HG03139 (cell line): ENCODE data around the gene RAI1.

Source experiments
- ATAC-seq: cut with Tn5 transposase; IDR thresholded peaks from one replicate; pipeline ENCODE4 v1.9.1; 2021; ENCODE audit not compliant: unreplicated experiment

The RAI1 gene

DNA sequence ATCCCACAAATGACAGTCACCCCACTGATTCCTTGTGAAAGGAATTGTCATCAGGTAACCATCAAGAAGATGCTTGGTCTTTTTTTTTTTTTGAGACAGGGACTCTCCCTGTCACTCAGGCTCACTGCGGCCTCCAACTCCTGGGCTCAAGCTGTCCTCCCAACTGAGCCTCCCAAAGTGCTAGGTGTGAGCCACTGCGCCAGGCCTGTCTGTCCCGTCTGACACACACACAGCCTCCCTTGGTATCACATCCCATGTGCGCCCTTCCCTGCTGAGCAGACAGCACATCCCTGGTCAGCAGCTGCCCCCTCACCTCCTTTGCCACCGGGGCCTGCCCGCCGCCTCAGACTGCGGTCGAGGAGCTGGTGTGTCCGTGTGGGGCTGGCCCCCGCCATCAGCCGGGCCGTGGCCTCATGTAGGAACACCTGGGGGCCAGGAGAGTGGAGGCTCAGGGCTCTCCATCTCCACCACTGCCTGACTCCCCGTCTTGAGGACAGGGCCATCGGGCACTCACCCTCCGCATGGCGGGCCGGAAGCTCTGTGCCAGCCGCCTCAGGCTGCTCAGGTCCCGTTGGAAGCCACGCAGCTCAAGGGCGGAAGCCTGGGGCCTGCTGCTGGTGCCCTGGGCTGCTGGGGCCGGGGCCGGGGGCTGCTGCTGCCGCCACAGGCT is 131.9 kb downstream of the RAI1 start:
- ATAC-seq, result no peak

DNA sequence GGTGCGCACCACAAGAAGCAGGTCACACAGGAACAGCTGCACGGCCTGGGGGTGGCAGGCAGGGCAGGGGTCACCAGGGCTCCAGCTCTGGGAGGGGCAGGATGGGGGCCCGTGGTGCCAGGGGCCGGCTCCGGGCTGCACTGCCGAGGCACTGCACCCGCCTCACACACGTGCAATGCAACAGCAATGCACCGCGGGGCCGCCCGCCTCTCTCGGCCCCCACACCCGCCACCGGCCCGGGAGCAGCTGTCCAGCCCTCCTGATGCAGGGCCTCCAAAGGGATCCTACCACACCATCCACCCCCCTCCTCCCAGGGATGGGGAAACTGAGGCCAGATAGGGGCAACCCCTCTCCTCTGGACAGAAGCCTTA is 132.5 kb downstream of the RAI1 start:
- no peak for ATAC-seq

DNA sequence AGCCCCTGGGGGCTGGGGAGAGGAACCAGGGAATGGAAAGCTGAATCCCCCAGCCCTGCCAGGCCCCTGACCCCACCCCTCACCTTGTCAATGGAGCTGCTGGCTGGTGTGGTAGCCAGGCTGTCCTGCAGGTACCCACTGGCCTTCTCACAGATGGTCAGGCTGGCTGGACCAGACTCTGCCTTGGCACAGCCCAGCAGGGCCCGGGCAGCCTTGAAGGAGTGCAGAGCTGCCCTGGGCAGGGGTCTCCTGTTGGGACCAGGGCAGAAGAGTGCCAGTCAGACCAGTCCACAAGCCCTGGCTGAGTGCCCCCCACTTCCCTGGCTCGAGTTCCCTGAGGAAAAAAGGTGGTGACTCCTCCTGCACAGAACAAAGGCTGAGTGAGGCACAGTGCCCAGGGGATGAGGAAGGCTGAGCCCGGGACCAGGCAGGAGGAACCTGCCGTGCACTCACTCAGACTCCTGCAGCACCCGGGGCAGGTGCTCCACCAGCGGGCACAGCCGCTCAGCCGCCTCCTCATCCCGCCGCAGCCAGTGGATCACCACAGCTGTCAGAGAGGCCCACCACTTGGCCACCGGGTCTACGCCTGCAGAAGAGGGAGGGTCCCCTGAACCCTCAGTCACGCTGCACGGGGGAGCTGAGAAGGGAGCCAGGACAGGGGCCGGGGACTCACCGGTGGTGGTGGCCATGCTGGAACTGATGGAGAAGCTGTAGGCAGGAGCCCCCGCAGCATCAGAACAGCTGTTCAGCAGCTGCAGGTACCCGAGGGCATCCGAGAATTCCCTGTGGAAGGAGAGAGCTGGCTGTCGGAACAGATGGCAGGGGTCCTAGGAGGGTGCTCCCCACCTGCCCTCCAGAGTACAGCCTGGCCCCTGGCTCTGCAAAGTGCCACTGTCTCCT is 133.2 kb downstream of the RAI1 start:
- no peak for ATAC-seq

DNA sequence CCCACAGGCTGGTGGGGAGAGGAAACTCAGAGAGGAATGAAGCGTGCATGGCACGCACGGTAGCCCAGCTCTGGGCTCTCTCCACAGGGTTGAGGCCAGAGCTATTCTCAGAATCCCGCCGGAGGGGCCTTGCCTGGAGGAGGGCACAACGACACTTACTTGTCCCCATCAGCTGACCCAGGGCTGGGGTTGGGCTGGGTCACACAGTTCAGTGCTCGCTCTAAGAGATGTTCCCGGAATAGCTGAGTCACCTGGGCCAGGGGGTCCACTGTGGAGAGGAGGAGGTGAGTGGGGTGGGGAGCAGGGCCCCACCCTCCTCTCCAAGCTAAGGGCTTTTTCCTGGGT is 133.8 kb downstream of the RAI1 start:
- no peak for ATAC-seq

DNA sequence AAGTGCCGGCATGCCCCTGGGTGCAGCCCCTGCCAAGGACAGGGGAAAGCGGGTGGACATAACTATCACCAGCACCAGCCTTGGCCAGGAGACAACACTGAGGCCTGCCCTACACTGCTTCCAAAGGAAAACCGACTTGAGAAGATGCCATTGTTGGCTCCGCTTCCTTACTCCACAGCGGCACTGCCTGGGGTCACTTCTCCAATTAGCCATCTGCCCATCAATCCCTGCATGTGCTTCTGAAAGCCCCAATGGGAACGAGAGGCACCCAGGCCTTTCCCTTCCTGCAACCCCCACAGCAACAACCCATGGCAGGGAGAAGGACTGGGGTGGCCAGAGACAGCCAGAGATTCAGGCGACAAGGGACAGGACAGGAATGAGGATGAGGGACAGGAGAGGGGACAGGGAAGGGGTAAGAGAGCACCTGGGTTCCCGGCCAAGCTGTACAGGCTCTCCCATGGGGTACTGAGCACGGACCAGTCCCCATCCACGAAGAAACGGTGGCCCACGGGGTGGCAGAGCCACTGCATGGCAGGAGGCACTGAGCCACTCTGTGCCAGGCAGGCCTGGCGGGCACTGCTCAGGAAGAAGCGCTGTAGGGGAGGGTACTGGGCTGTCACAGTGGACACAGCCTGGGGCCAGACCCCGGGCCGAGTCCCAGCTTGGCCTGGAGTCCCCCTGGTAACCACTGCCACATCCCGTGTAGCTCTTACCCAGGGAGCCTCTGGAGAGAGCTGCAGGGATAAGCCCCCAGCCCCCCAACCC is 134.4 kb downstream of the RAI1 start:
- no peak for ATAC-seq

DNA sequence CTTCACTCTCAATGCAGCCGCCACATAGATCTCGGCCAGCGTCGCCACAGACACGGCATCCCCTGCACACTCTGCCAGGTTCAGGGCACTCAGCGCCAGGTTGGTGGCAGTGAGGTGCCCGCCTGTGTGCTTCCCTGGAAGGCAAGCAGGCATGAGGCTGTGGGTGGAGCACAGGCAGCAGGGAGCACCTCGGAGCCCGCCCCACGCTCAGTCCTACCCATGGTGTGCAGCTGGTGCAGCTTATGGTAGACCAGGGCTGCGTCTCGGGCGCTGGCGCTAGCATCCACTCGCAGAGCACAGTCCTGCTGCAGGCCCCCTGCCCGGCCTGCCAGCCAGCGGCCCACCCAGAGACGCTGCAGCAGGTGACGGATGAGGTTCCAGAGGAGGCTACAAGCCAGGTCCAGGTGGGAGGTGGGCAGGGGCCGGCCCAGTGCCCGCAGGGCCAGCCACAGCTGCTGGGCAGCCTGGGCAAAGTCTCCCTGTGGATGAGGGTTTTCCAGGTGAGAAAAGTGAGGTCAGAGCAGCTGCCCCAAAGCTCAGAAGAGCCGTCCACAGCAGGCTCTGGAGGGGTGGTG is 135.1 kb downstream of the RAI1 start:
- no peak for ATAC-seq

DNA sequence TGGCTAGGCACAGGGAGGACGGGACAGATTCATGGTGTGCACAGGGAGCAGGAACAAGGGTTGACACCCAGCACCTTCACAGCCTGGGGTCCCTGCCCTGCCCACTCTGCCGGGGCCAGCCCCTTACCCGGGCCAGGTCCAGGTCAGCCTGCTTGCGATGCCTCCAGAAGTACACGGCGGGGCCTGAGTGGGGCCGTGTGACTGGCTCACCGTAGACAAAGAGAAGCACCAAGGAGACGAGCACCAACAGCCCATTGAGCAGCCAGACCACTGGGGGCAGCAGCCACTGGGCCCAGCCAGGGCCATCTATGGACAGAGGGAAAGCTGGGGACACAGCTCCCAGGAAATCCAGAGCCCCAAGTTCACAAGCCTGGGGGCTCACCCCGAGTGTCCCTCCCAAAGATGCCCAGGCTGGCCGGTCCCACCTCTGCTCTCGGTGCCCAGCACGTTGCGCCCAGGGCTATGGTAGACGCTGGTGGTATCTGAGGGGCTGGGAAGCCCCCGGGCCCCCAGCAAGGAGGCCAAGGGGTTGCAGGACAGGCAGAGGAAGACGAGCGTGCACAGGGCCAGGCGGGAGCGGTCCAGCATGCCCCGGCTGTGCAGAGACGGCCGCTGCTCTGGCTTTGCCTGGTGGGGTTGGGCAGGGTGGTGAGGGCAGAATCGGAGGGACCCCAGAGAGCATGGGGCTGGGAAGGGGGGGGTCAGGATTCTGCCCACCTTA is 135.7 kb downstream of the RAI1 start:
- no peak for ATAC-seq

DNA sequence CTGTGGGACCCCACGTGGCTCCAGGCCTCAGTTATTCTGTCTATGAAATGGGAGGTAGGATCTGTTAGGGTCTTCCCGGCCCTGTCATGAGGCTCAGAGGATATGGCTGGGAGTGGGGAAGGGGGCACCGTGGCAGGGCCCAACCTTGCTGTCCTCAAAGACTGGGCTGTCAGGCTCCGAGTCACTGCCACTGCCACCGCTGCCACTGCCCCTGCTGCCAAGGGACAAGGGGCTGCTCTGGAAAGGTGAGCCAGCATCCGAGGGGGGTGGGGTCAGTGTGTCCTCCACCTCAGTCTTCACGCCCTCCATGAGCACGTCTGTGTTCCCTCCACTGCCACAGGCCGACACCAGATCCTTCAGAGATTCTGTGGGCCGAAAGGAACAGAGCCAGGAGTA is 136.3 kb downstream of the RAI1 start:
- no peak for ATAC-seq

DNA sequence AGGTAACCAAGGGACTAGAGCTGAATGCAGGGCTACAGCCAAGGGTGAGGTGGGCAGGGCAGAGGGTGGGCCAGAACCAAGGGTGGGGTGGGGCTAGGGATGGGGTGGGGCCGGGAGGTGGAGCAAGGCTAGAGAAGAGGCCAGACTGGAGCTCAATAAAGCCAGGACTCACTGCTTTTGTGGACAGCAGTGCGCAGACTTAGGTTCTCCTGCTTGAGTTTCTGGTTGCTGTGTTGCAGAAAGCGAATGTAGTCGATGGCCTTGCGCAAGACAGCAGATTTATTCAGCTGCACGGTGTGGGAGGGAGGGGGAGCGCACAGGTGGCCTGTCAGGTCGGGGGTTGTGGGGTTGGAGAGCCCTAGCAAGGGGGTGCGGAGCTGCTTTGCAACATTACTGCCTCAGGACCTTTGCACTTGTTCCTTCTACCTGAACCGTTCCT is 136.8 kb downstream of the RAI1 start:
- ATAC-seq, result no peak

DNA sequence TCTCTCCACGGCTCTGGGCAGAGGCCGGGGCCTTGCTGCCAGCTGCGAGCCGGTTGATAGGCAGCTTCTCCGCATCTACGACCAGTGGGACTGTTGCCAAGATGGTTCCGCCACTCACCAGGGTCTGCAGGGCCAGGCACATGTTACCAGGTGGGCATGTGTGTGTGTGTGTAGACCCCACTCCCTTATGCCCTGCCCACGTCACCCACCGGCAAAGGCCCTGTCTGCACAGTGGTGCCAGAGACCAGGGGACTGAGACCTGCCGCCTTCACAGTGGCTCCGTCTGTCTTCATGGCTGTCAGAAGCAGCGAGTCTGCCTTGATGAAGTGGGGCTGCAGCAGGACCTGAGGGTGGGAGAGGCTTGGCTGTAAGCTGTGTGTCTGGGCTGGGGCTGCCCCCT is 137.9 kb downstream of the RAI1 start:
- no peak for ATAC-seq

DNA sequence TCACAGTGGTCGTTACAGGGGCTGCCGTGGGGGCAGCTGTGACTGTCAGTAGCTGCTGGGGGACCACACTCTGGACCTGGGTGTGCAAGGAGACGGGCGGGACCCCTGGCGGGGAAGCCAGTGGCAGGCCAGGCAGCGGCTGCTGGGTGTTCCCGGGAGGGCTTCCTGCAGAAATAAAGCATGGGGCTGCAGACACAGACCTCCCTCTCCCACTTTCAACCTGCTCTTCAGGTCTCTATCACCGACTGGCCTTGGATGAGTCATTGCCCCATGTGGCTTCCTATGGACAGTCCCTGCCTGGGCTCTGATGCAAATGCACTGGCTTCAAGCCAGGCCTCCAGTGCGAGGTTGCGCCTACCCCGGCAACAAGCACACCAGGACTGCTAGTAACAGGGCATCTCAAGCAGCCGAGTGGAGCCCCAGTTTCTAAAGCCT is 138.3 kb downstream of the RAI1 start:
- ATAC-seq, result peak; percentile 41

DNA sequence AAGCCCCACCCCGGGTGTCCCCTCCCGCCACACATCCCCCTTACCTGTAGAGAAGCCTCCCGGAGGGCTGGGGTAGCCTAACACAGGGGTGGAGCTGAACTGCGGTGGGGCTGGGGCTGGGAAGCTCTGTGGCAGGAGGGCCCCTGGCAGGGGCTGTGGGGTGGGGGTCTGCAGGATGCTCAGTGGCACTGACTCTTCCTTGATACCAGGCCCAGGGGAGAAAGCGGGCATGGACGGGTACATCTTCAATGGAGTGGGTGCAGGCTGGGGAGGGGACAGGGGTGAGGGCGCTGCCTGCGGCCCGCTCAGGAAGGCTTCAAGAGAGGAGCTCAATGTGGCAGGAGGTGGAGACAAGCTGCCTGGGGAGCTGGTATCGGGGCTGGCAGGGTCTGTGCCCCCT is 138.8 kb downstream of the RAI1 start:
- no peak for ATAC-seq

DNA sequence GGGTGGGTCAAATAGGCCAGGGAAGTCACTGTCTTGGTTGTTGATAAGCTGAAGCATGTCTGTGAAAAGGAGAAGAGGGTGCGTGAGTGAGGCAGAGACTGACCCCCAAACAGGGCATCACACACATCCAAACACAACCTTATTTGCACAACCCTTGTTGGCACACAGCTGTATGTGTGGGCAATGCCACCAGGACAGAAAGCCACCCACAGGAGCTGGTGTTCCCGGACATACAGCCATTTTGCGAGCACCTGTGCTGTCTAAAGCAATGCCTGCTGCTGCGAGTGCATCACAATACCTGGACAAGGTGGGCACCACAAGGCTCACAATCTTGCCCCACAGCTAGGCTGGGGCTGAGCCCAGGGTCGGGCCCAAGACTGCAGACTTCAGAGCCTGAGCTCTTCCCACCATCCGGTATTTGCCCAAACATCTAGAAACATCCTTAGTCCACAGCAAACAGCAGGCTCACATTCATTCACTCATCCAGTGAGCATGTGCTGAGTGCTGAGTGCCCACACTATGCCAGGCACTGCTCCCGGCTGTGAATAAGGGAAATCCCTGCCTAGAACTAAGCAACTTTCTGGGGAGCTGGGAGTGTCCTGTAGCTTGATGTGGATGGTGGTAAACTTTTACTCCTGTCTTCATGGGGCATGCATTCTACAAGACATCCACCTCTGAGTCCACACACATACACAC is 139.4 kb downstream of the RAI1 start:
- ATAC-seq, result no peak

DNA sequence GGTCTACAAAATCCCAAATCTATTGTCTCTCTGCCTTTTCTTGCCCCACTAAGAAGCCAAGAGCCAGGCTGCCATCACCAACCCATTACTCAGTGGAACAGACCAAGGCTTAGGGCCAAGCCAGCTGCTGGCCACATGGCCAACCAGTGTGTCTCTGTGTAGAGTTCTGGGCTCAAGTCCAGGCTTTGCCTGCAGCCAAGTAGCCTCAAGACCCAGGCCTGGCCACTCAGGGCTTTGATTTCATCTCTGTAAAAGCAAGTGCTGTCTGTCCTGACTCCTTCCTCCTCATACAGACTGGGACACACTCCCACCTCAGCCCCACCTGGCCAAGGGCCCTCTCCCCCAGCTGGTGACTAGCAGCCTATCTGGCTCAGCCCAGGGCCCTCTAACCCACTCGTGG is 140.9 kb downstream of the RAI1 start:
- no peak for ATAC-seq

DNA sequence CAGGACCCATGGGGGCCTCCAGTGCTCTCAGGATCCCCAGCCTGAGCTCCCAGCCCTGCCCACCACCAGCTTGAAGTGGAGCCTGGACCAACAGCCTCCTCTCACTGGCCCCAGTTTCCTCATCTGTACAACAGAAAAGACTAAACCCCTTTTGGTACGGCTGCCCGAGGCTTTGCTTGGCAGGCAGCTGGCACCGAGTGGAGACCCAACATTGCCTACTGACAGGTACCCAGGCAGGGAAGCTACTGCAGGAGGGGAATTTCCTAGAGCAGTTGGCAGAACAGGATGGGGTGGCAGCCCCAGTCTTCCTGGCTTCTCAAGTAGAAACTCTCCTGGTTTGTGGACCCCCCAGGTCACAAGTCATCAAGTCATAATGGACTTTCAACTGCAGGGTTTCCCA is 141.4 kb downstream of the RAI1 start:
- ATAC-seq, result no peak

DNA sequence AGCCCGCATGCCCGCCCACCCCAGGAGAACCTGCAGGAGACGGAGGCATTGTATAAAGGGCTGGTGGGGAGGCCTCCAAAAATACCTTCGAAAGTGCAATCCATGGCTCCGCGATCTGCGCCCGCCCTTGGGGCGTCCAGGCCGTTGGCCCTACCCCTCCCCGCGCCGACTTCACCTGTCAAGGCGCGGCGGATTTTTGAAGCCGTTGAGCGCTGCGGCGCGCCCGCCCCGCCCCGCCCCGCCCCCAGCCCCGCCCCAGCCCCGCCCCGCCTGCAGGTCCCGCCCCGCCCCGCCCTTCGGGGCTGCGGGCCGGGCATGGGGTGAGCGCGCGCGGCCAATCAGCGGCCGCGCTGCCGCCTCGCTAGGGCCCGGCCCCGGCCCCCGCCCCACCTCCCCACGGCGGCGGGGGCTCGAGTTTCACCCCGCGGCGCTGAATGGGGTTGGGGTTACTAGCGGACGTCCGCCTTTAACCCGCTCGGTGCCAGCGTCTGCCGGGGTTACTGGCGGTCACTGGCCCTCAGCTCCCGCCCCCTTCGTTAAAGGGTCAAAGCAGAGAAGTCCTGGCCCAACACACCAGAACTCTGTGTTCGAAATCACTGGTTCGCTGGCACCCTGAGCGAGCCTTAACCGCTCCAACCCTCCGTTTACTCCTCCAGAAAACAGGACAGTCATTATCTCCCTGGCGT is 142.3 kb downstream of the RAI1 start:
- peak; percentile 59 for ATAC-seq

DNA sequence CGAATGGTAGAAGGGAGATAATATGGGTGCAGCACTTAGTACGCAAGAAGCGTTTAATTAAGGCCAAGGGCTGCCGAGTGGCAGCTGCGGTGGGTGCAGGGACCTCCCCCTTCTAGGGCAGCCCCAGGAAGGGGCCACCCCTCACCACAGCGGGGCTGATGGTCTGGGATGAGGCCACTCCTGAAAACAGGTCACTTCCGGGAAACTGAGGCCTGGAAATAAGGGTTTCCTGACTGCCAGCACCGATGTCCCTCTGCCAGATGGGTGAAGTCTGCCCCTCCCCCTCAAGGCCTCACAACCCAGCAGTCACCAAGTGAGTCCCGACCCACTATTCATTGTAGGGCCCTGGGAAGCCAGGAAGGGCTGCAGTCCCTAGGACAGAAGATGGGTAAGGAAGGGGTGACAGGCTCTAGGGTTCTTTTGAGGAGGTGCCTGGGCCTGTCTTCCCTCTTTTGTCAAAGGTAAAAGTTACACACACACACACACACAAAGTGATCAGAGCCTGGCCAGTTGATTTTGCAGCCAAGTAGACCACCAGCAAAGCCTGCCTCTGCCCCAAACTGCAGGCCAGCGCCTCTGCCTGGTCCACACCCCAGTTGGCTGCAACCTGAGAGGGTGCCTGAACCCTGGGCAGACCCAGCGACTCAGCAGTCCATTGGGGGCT is 143.0 kb downstream of the RAI1 start:
- no peak for ATAC-seq

DNA sequence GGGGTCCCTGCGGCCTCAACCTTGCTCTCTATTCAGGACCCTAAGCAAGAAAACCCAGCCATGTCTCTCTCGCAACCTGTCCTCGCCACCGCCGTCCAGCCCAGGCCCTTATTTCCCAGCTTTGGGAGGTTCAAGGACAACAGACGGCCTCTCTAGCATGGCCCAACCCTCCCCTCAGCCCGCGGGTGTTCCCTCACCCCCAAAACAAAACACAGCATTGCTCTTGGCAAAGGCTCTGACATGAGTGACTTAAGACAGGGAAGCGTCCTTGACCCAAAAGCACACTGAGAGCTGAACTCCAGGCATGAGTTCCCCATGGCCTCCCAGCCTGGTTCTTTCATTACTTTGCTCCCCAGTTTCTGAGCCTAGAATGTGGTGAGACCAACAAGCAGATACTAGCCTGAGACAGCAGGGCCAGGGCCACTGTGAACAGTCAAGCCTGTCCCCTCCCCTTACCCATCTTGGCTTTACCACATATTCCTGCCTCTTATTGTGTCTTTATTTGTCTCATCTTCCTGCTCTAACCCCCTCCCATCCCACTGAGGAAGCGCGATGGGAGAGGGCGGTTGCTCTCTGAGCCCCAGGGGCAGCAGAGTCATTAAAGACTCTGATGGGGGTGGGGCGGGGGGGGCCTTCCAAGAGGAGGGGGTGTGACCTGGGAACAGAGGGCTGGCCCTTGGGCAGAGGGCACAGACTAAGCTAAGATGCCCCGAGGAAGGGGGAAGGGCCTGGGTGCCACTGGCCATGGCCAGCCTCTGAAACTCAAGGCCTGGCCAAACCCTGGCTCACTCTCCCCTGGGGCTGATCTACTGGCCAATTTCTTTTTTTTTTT is 143.7 kb downstream of the RAI1 start:
- no peak for ATAC-seq
